ENCODE data around the gene MFNG.

The MFNG gene

GRCh38 chr22:37435970-37436603 lies 50.1 kb downstream of the MFNG start:
- no peaks in the 10 kb centered on the region for H3K36me3 ChIP-seq (ENCODE audit: insufficient read depth, low read length)
- H3K27me3 ChIP-seq (ENCODE audit: insufficient read depth, low read length) = peaks cover 27% of the 10 kb centered on the region
- H3K9me3 ChIP-seq (ENCODE audit: low read length) = peaks cover 6% of the 10 kb centered on the region
- peaks cover 3% of the 10 kb centered on the region for H3K4me1 ChIP-seq (ENCODE audit: insufficient read depth, low read length)
- no peak overlapping the region for H3K4me3 ChIP-seq (ENCODE audit: low read length)
- no peak overlapping the region for H2AFZ ChIP-seq (ENCODE audit: low read depth, low read length)

- Histone ChIP-seq H3K4me3 (ENCODE audit: low read length) (no peak overlapping the region), H3K36me3 (ENCODE audit: insufficient read depth, low read length) (no peaks in the 10 kb centered on the region), H3K9me3 (ENCODE audit: low read length) (peaks cover 2% of the 10 kb centered on the region), H3K4me1 (ENCODE audit: insufficient read depth, low read length) (peaks cover 3% of the 10 kb centered on the region), H2AFZ (ENCODE audit: low read depth, low read length) (no peak overlapping the region), H3K27me3 (ENCODE audit: insufficient read depth, low read length) (peaks cover 38% of the 10 kb centered on the region)
Observed at GRCh38 chr22:37433786-37434185, 52.4 kb downstream of the MFNG start.

DNA sequence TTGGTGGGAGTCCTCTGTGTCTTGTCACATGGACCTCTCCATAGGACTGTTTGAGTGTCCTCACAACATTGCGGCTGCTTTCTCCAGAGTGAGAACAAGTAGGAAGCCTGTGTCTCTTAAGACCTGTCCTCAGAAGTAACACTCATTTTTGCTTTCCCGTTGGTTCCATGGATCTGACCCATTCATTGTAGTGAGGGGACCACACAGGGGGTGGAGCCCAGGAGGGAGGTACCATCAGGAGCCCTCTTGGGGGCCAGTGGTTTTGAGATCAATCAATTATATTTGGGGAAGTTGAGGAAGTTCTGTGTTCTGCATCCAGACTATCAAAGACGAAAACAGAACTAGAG lies 53.5 kb downstream of the MFNG start:
- no peaks in the 10 kb centered on the region for H3K36me3 ChIP-seq (ENCODE audit: insufficient read depth, low read length)
- H3K27me3 ChIP-seq (ENCODE audit: insufficient read depth, low read length) = peaks cover 49% of the 10 kb centered on the region
- peaks cover 3% of the 10 kb centered on the region for H3K4me1 ChIP-seq (ENCODE audit: insufficient read depth, low read length)
- peaks cover 2% of the 10 kb centered on the region for H3K9me3 ChIP-seq (ENCODE audit: low read length)
- H3K4me3 ChIP-seq (ENCODE audit: low read length) = no peak overlapping the region
- no peak overlapping the region for H2AFZ ChIP-seq (ENCODE audit: low read depth, low read length)

DNA sequence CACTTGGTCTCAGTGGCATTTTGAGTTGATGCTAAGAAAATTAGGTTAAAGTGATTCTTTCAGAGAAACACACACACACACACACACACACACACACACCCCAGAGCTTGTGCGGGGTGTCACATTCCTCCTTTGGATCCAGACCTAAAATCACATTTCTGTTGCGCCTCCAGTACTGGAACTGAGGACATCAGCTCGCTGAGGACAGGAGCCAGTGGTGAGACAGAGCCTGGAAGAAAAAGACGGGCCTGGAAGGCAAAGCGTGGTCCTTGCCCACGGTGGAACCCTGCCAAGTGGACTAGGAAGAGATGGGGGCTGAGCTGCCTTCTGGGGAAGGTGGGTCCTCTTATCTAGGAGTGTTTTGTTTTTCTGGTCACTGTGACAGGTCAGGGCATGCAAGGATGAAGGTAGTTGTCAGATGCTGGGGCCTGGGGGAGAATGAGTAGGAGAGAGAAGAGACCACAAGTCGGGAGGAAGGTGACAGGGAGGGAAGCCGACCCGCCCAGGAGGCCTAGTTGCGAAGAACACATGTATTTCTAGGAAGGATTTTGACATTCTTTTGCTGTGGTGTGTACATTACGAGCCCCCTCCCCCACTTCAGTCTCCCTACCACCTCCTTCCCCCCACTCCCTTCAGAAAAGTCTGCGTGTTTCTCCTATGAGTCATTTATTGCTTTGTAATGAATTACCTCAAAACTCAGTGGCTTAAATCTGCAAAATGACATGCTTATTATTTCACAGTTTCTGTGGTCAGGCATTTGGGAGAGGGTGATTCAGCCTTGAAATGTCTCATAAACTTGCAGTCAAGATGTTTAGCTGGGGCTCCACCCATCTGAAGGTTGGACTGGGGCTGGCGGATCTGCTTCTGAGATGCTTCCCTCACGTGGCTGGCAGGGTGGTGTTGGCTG lies 54.1 kb downstream of the MFNG start:
- H3K36me3 ChIP-seq (ENCODE audit: insufficient read depth, low read length) = no peaks in the 10 kb centered on the region
- H3K4me1 ChIP-seq (ENCODE audit: insufficient read depth, low read length) = peaks cover 3% of the 10 kb centered on the region
- peaks cover 56% of the 10 kb centered on the region for H3K27me3 ChIP-seq (ENCODE audit: insufficient read depth, low read length)

DNA sequence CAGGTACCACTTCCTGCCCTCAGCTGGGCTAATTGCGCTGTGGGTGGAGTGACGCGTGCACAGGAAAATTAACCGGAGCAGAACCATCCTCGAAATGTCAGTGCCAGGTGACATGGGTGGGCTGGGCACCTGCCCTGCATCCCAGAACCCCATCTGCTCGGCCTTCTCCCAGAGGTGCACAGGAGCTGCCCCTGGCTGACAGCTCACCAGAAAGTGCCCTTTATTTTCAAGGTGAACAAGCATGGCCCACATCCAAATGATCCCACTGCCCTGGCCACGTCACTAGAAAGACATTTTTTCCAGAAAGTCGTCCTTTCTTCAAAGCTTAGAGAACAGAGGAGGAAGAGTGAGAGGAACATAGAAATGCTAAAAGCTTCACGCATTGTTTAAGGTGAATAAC lies 54.8 kb downstream of the MFNG start:
- H3K9me3 ChIP-seq (ENCODE audit: low read length) = peaks cover 2% of the 10 kb centered on the region

More for the DNA sequence above, 54.1 kb downstream of the MFNG start:
- Histone ChIP-seq H2AFZ (ENCODE audit: low read depth, low read length) (no peak overlapping the region), H3K9me3 (ENCODE audit: low read length) (peaks cover 2% of the 10 kb centered on the region), H3K4me3 (ENCODE audit: low read length) (no peak overlapping the region)

DNA sequence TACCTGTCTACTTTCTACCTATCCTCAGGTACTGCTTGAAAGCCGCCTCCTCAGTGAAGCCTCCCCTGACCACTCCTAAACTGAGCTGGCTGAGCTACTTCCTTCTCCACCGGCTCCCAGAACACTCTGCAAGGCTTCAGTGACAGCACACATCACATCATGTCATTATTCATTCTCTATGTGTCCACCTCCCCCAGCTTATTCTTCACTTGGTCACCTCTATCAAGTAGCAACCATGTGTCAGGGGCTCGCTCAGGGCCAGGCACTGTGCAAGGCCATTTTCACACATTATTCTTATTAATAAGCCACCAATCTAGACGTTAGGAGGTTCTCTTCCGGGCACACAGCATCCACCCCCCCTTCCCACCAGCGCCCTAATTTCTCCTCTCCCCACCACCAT lies 55.2 kb downstream of the MFNG start:
- Histone ChIP-seq H3K4me3 (ENCODE audit: low read length) (no peak overlapping the region), H3K27me3 (ENCODE audit: insufficient read depth, low read length) (peaks cover 66% of the 10 kb centered on the region), H3K4me1 (ENCODE audit: insufficient read depth, low read length) (peaks cover 5% of the 10 kb centered on the region), H2AFZ (ENCODE audit: low read depth, low read length) (no peak overlapping the region), H3K9me3 (ENCODE audit: low read length) (peaks cover 2% of the 10 kb centered on the region), H3K36me3 (ENCODE audit: insufficient read depth, low read length) (no peaks in the 10 kb centered on the region)

More for the DNA sequence above, 54.8 kb downstream of the MFNG start:
- H3K36me3 ChIP-seq (ENCODE audit: insufficient read depth, low read length) = no peaks in the 10 kb centered on the region
- no peak overlapping the region for H3K4me3 ChIP-seq (ENCODE audit: low read length)
- H3K4me1 ChIP-seq (ENCODE audit: insufficient read depth, low read length) = peaks cover 3% of the 10 kb centered on the region
- no peak overlapping the region for H2AFZ ChIP-seq (ENCODE audit: low read depth, low read length)
- H3K27me3 ChIP-seq (ENCODE audit: insufficient read depth, low read length) = peaks cover 62% of the 10 kb centered on the region

DNA sequence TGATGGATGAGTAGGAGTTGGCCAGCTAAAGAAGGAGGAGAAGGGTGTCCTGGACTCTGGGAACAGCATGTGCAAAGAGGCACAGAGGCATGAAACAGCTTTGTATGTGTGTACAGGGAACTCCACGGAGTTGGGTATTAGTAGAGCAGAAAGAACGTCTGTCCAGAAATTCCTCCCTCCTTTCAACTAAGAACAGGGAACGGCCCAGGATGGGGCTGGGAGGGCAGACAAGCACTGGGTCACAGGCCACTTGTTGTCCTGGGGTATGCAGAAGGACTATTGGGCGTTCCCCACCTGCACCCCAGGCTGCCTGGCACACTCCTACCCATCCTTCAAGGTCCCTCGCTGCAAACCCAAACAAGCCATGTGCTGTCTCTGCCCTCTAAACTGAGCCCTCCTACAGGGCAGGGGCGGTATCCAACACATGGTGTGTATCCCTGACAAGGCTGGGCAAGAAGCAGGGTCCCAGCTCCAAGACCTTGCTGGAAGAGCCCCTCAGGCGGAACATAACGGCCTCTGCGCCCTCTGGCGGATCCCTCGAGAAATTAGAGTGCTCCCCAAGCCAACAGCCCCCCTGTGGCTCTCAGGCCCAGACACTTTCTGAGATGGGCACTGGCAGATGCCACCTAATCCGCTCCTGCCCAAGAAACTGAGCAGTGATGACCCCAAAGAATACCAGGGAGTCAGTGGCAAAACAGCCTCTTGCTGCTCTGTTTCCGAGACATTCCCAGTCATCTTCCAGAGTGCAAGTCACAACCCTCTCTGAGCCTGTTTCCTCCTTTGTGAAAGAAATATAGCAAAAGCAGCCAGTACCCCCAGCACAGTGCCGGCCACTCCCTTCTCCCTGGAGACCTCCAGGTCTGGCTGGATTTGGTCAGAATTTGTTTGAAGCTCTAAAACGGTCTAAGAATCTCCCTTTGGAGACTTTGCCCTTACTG lies 57.3 kb downstream of the MFNG start:
- H3K4me1 ChIP-seq (ENCODE audit: insufficient read depth, low read length) = peaks cover 4% of the 10 kb centered on the region
- H3K27me3 ChIP-seq (ENCODE audit: insufficient read depth, low read length) = peaks cover 74% of the 10 kb centered on the region
- no peak overlapping the region for H2AFZ ChIP-seq (ENCODE audit: low read depth, low read length)
- H3K9me3 ChIP-seq (ENCODE audit: low read length) = peaks cover 2% of the 10 kb centered on the region
- no peaks in the 10 kb centered on the region for H3K36me3 ChIP-seq (ENCODE audit: insufficient read depth, low read length)
- no peak overlapping the region for H3K4me3 ChIP-seq (ENCODE audit: low read length)

DNA sequence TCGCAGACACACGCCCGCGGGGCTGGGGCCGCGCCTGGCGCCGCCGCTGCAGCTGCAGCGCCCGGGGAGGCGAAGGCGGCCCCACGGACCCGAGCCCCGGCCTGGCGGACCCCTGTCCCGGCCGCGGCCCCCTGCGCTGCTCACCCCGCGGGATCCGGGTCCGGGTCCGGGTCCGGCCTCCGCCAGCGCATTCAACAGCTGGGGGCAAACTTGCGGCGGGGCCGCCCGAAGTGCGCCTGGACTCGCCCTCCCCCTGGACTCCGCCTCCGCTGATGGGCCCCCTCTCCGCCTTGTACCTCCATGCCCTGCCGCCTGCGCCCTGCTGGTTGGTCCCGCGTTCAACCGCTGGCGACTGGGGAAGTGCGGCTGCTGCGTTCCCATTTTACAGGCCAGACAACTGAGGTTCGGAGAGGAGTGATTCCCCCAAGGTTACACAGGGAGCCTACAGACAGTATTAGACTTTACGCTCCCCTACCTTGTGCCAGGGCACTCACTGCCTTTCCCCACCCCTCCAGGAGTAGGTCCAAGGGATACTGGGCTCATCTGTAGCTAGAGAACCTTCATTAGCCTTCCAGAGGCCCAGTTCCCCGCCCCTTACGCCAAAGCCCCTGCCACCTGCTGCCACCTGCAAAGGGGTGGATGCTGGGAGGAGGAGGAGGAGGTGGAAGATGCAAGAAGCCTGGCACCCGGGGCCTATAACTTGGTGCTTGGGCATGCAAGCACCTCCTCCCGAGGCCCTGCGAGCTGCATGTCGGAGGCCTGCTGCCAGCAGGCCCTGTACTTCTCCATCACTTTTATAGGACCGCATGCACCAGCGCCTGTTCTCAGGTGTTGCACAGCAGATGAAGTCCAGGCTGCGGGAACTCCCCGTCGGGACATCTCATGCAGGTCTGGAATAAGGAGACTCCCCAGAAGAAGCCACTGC lies 58.2 kb downstream of the MFNG start:
- Histone ChIP-seq H3K4me3 (ENCODE audit: low read length) (no peak overlapping the region), H3K27me3 (ENCODE audit: insufficient read depth, low read length) (peaks cover 83% of the 10 kb centered on the region), H3K9me3 (ENCODE audit: low read length) (peaks cover 2% of the 10 kb centered on the region), H2AFZ (ENCODE audit: low read depth, low read length) (no peak overlapping the region), H3K4me1 (ENCODE audit: insufficient read depth, low read length) (peaks cover 4% of the 10 kb centered on the region), H3K36me3 (ENCODE audit: insufficient read depth, low read length) (no peaks in the 10 kb centered on the region)

GRCh38 chr22:37427135-37427710 lies 59.0 kb downstream of the MFNG start, which contains the start of gene ELFN2:
Gene ELFN2, minus strand, starts transcription at chr22:37427479. Its CDS starts 51,945 bp downstream, at chr22:37375534.
- Histone ChIP-seq H3K9me3 (ENCODE audit: low read length) (no peaks in the 10 kb centered on the region), H3K27me3 (ENCODE audit: insufficient read depth, low read length) (peaks cover 78% of the 10 kb centered on the region), H2AFZ (ENCODE audit: low read depth, low read length) (no peak within 1 kb of the TSS), H3K36me3 (ENCODE audit: insufficient read depth, low read length) (no peaks in the 10 kb centered on the region), H3K4me3 (ENCODE audit: low read length) (no peak within 1 kb of the TSS), H3K4me1 (ENCODE audit: insufficient read depth, low read length) (peaks cover 4% of the 10 kb centered on the region)

DNA sequence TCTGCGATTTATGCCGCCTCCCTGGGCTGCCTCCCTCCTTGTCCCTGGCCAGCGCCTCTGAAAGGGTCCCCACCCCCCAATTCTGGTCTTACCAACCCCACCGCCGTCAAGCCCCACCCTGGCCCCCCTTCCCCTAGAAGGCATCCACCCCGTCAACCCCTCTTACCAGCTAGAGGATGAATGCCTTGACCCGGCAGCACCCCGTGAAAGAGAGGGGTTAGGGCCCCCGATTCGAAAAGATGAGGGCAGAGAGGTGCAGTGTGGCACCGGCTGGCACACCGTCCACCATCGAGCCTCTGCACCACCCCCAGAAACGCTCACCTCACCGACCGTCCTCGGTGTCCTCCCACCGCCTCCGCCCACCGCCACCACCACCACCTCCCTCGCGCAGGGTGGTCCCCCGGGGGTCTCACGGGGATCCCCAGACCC lies 59.5 kb downstream of the MFNG start:
- Histone ChIP-seq H3K4me3 (ENCODE audit: low read length) (no peak overlapping the region), H2AFZ (ENCODE audit: low read depth, low read length) (no peak overlapping the region), H3K9me3 (ENCODE audit: low read length) (no peaks in the 10 kb centered on the region), H3K27me3 (ENCODE audit: insufficient read depth, low read length) (peaks cover 78% of the 10 kb centered on the region), H3K36me3 (ENCODE audit: insufficient read depth, low read length) (no peaks in the 10 kb centered on the region), H3K4me1 (ENCODE audit: insufficient read depth, low read length) (peaks cover 4% of the 10 kb centered on the region)

- Histone ChIP-seq H3K27me3 (ENCODE audit: insufficient read depth, low read length) (peaks cover 80% of the 10 kb centered on the region), H3K9me3 (ENCODE audit: low read length) (no peaks in the 10 kb centered on the region), H2AFZ (ENCODE audit: low read depth, low read length) (no peak overlapping the region), H3K4me3 (ENCODE audit: low read length) (no peak overlapping the region), H3K36me3 (ENCODE audit: insufficient read depth, low read length) (no peaks in the 10 kb centered on the region), H3K4me1 (ENCODE audit: insufficient read depth, low read length) (peaks cover 4% of the 10 kb centered on the region)
Observed at GRCh38 chr22:37425800-37426705, 60.1 kb downstream of the MFNG start.

Data from neuron (in vitro differentiated cells).